ENCODE data around the gene MTG1. TPM values are rescaled to one million over a fixed set of nuclear protein-coding genes. Genes with fewer than 3 reads are reported as not detected.

MTG1 gene
- 31.8 and 51.9 TPM in 2 replicates for total RNA-seq

- no peak for TF ChIP-seq CTCF (conservative IDR thresholded peaks at IDR 0.05; ENCODE audit: low read depth, low read length)
- DNase-seq (ENCODE audit: low read depth) = no peak
- H3K4me3 ChIP-seq (ENCODE audit: low read depth, low read length) = peak within 1 kb of the TSS; percentile 99
Measured at GRCh38 chr10:133394064-133394663, at the start of gene MTG1. Gene MTG1, plus strand, starts transcription at chr10:133394157. Its CDS starts 64 bp downstream, at chr10:133394221.

- no peak for DNase-seq (ENCODE audit: low read depth)
- H3K4me3 ChIP-seq (ENCODE audit: low read depth, low read length) = no peak overlapping the region
- no peak for TF ChIP-seq CTCF (conservative IDR thresholded peaks at IDR 0.05; ENCODE audit: low read depth, low read length)
Measured at GRCh38 chr10:133344236-133344635, 49.7 kb upstream of the MTG1 start.

GRCh38 chr10:133346413-133346812 is 47.5 kb upstream of the MTG1 start:
- no peak for DNase-seq (ENCODE audit: low read depth)
- H3K4me3 ChIP-seq (ENCODE audit: low read depth, low read length) = no peak overlapping the region
- no peak for TF ChIP-seq CTCF (conservative IDR thresholded peaks at IDR 0.05; ENCODE audit: low read depth, low read length)

- H3K4me3 ChIP-seq (ENCODE audit: low read depth, low read length) = no peak overlapping the region
- no peak for TF ChIP-seq CTCF (conservative IDR thresholded peaks at IDR 0.05; ENCODE audit: low read depth, low read length)
- DNase-seq (ENCODE audit: low read depth) = no peak
Measured at GRCh38 chr10:133347710-133348517, 46.0 kb upstream of the MTG1 start.

GRCh38 chr10:133349160-133349568 is 44.8 kb upstream of the MTG1 start:
- no peak for DNase-seq (ENCODE audit: low read depth)
- TF ChIP-seq CTCF (conservative IDR thresholded peaks at IDR 0.05; ENCODE audit: low read depth, low read length) = no peak
- no peak overlapping the region for H3K4me3 ChIP-seq (ENCODE audit: low read depth, low read length)

- TF ChIP-seq CTCF (conservative IDR thresholded peaks at IDR 0.05; ENCODE audit: low read depth, low read length) = no peak
- no peak overlapping the region for H3K4me3 ChIP-seq (ENCODE audit: low read depth, low read length)
- DNase-seq (ENCODE audit: low read depth) = no peak
Measured at GRCh38 chr10:133349577-133350011, 44.4 kb upstream of the MTG1 start.
